ENCODE measurements around the gene SLC35F3.
A peak's percentile ranks its signal among the peaks of the same experiment; 100 is the strongest.
"Not testable (repeated sequence)": the region's sequence is repeated elsewhere in the genome, so short reads cannot be mapped to it uniquely, and the experiment has no call there.

SLC35F3 gene

GRCh38 chr1:234300096-234300495 is 395.6 kb downstream of the SLC35F3 start:
- no peak for DNase-seq

- not testable (repeated sequence) for DNase-seq
Observed at GRCh38 chr1:234301663-234302062, 397.2 kb downstream of the SLC35F3 start.

GRCh38 chr1:234302354-234302962 is 398.0 kb downstream of the SLC35F3 start:
- no peak for DNase-seq

GRCh38 chr1:234303231-234303630 is 398.8 kb downstream of the SLC35F3 start:
- DNase-seq = no peak

- DNase-seq = no peak
Observed at GRCh38 chr1:234307726-234308125, 403.2 kb downstream of the SLC35F3 start.

GRCh38 chr1:234309243-234309597 is 404.7 kb downstream of the SLC35F3 start:
- DNase-seq = no peak

GRCh38 chr1:234309598-234310459 is 405.4 kb downstream of the SLC35F3 start:
- DNase-seq = peak; percentile 67

GRCh38 chr1:234310460-234310817 is 406.0 kb downstream of the SLC35F3 start:
- no peak for DNase-seq

- DNase-seq = no peak
Observed at GRCh38 chr1:234311414-234311813, 406.9 kb downstream of the SLC35F3 start.

- no peak for DNase-seq
Observed at GRCh38 chr1:234313171-234313570, 408.7 kb downstream of the SLC35F3 start.

GRCh38 chr1:234315091-234315541 is 410.6 kb downstream of the SLC35F3 start:
- no peak for DNase-seq

GRCh38 chr1:234315588-234315987 is 411.1 kb downstream of the SLC35F3 start:
- no peak for DNase-seq

GRCh38 chr1:234316486-234316885 is 412.0 kb downstream of the SLC35F3 start:
- no peak for DNase-seq

GRCh38 chr1:234316937-234317336 is 412.5 kb downstream of the SLC35F3 start:
- no peak for DNase-seq

GRCh38 chr1:234320069-234320468 is 415.6 kb downstream of the SLC35F3 start:
- DNase-seq = no peak

- DNase-seq = no peak
Observed at GRCh38 chr1:234320549-234320948, 416.1 kb downstream of the SLC35F3 start.

GRCh38 chr1:234321231-234321630 is 416.8 kb downstream of the SLC35F3 start:
- no peak for DNase-seq

- DNase-seq = no peak
Observed at GRCh38 chr1:234322097-234322496, 417.6 kb downstream of the SLC35F3 start.

GRCh38 chr1:234322979-234323378 is 418.5 kb downstream of the SLC35F3 start:
- DNase-seq = peak; percentile 53

GRCh38 chr1:234324821-234325220 is 420.3 kb downstream of the SLC35F3 start:
- no peak for DNase-seq

GRCh38 chr1:234325878-234326496 is 421.5 kb downstream of the SLC35F3 start:
- DNase-seq = no peak

- DNase-seq = peak; percentile 60
Observed at GRCh38 chr1:234326497-234327366, 422.3 kb downstream of the SLC35F3 start.

GRCh38 chr1:234327577-234328164 is 423.2 kb downstream of the SLC35F3 start:
- DNase-seq = no peak

Measured in activated CD4-positive, CD25-positive, alpha-beta regulatory T cell treated with anti-CD3 and anti-CD28 coated beads, Interleukin-2, amount 50 U/mL, for 72 hours (primary cell).